HepG2 (cell line): ENCODE measurements around the gene SSX2IP. TPM values are rescaled to one million over a fixed set of nuclear protein-coding genes. Genes with fewer than 3 reads are reported as not detected.
A peak's percentile ranks its signal among the peaks of the same experiment; 100 is the strongest.

Source experiments
- AHDC1 ChIP-seq: sonication (generic); formaldehyde crosslinking; IDR thresholded peaks from 2 replicates; pipeline ENCODE4 v1.5.1; 2020; ENCODE audit warnings: mild to moderate bottlenecking, missing genetic modification reagents, borderline replicate concordance
- CBX2 ChIP-seq, 2 experiments: fragments of 200-600 bp in 1 of 2; sonication (generic); formaldehyde crosslinking in 1 of 2; IDR thresholded peaks; 2 replicates each; pipeline versions ENCODE4 v1.7.0 to v1.8.1; 2018 to 2022; ENCODE audit warnings: low read depth in 2 of 2, low read length in 1 of 2, mild to moderate bottlenecking in 1 of 2, missing genetic modification reagents in 1 of 2
- GATAD2A ChIP-seq: IDR thresholded peaks from 2 replicates; pipeline ENCODE4 v1.6.1; 2016
- HNF4G ChIP-seq, 2 experiments: sonication (generic) in 1 of 2; formaldehyde crosslinking in 1 of 2; IDR thresholded peaks; 2 replicates each; pipeline versions ENCODE4 v1.4.0 to v1.6.1; 2011 to 2020; ENCODE audit warnings: borderline replicate concordance in 2 of 2, low read depth in 2 of 2, mild to moderate bottlenecking in 2 of 2, low read length in 1 of 2, missing genetic modification reagents in 1 of 2, moderate library complexity in 1 of 2
- KAT8 ChIP-seq: IDR thresholded peaks from 2 replicates; pipeline ENCODE4 v1.6.1; 2016; ENCODE audit warnings: missing genetic modification reagents, missing compliant biosample characterization
- LRRFIP1 ChIP-seq: sonication (generic); formaldehyde crosslinking; conservative IDR thresholded peaks from 2 replicates; pipeline ENCODE4 v1.4.0; 2020; ENCODE audit warnings: missing genetic modification reagents
- NR2F2 ChIP-seq: IDR thresholded peaks from 2 replicates; pipeline ENCODE4 v1.6.1; 2012; ENCODE audit warnings: low read depth, inconsistent platforms, borderline replicate concordance
- SIX4 ChIP-seq: sonication (generic); formaldehyde crosslinking; IDR thresholded peaks from 2 replicates; pipeline ENCODE4 v1.4.0; 2020; ENCODE audit warnings: missing genetic modification reagents
- SOX6 ChIP-seq, 2 experiments: fragments of 450-650 bp in 1 of 2; sonication (generic) in 1 of 2; formaldehyde crosslinking in 1 of 2; IDR thresholded peaks; 2 replicates each; pipeline versions ENCODE4 v1.4.0 to v1.6.1; 2017 to 2020; ENCODE audit warnings: antibody characterized with exemption in 1 of 2, mild to moderate bottlenecking in 1 of 2, missing genetic modification reagents in 1 of 2
- USF2 ChIP-seq, 2 experiments: sonication (generic) in 1 of 2; formaldehyde crosslinking in 1 of 2; IDR thresholded peaks; 2 replicates each; pipeline versions ENCODE4 v1.5.1 to v1.6.1; 2011 to 2020; ENCODE audit warnings: borderline replicate concordance in 1 of 2, low read depth in 1 of 2, low read length in 1 of 2, mild to moderate bottlenecking in 1 of 2, missing genetic modification reagents in 1 of 2, moderate library complexity in 1 of 2
- ZGPAT ChIP-seq: IDR thresholded peaks from 2 replicates; pipeline ENCODE4 v1.6.1; 2016; ENCODE audit warnings: mild to moderate bottlenecking
- ZNF484 ChIP-seq: sonication (generic); formaldehyde crosslinking; IDR thresholded peaks from 2 replicates; pipeline ENCODE4 v1.5.1; 2020; ENCODE audit warnings: mild to moderate bottlenecking, low read depth, missing genetic modification reagents, borderline replicate concordance
- ZNF614 ChIP-seq: IDR thresholded peaks from 2 replicates; pipeline ENCODE4 v1.6.1; 2018; ENCODE audit warnings: missing biosample characterization, missing genetic modification reagents, inconsistent platforms, borderline replicate concordance
- ZNF768 ChIP-seq: sonication (generic); formaldehyde crosslinking; IDR thresholded peaks from 2 replicates; pipeline ENCODE4 v1.4.0; 2020; ENCODE audit warnings: missing genetic modification reagents
- ZNF878 ChIP-seq: sonication (generic); formaldehyde crosslinking; IDR thresholded peaks from 2 replicates; pipeline ENCODE4 v1.8.1; 2023; ENCODE audit warnings: mild to moderate bottlenecking, missing genetic modification reagents, moderate library complexity
- polyA plus RNA-seq, 8 experiments: library from polyadenylated mRNA; depleted of rRNA in 3 of 8; stranded (reverse) in 7 of 8; unstranded in 1 of 8; fragments of >200 nt; fragmentation: Illumina TruSeq in 4 of 8; extraction: Trizol in 4 of 8; gene quantifications; 2 replicates each; pipeline versions ENCODE4 v1.2.1 to v1.2.3, GENCODE V29; 2011 to 2016; ENCODE audit warnings: low read depth in 4 of 8, missing spikeins in 1 of 8, mixed read lengths in 1 of 8; ENCODE audit not compliant: insufficient read depth in 1 of 8
- total RNA-seq, 5 experiments: library from RNA; depleted of rRNA; stranded (reverse); fragments of >200 nt; fragmentation: Illumina TruSeq; extraction: Trizol; gene quantifications; 2 replicates each; pipeline ENCODE4 v1.2.3, GENCODE V29; 2016; ENCODE audit warnings: low read depth in 1 of 5

The SSX2IP gene
- total and polyA plus RNA-seq, 2 of the 13 experiments (the other 11 are each of a cell fraction or from before 2014, with no cell fraction given), result 2.7 to 23.7 TPM

- TF ChIP-seq LRRFIP1 (CRISPR knock-in tag) (no peak), ZNF768 (no peak), CBX2 (IDR thresholded peaks at IDR 0.05; ENCODE audit: low read depth, low read length) (no peak), CBX2 (CRISPR knock-in tag; IDR thresholded peaks at IDR 0.05; ENCODE audit: low read depth) (no peak), ZNF614 (CRISPR knock-in tag) (0 out of 2 replicates have a peak, but pooled peaks have one; percentile 64), SIX4 (CRISPR knock-in tag) (0 out of 2 replicates have a peak, but pooled peaks have one; percentile 48), GATAD2A (CRISPR knock-in tag) (peak; percentile 80), ZGPAT (CRISPR knock-in tag) (peak; percentile 57; the same call in 1 of the 2 replicates), SOX6 (IDR thresholded peaks at IDR 0.05) (no peak), SOX6 (CRISPR knock-in tag; IDR thresholded peaks at IDR 0.05) (peak; percentile 86), AHDC1 (CRISPR knock-in tag) (peak; percentile 82; the same call in 1 of the 2 replicates), NR2F2 (peak; percentile 51; the same call in 1 of the 2 replicates), ZNF878 (CRISPR knock-in tag) (0 out of 2 replicates have a peak, but pooled peaks have one; percentile 28), ZNF484 (CRISPR knock-in tag) (no peak), USF2 (IDR thresholded peaks at IDR 0.05; ENCODE audit: low read depth, low read length) (no peak), USF2 (CRISPR knock-in tag; IDR thresholded peaks at IDR 0.05; ENCODE audit: borderline replicate concordance) (no peak), HNF4G (IDR thresholded peaks at IDR 0.05; ENCODE audit: borderline replicate concordance, low read depth, low read length) (peak; percentile 90), HNF4G (CRISPR knock-in tag; IDR thresholded peaks at IDR 0.05; ENCODE audit: borderline replicate concordance, low read depth) (peak; percentile 31; the same call in 1 of the 2 replicates), KAT8 (CRISPR knock-in tag) (peak; percentile 39)
Measured at GRCh38 chr1:84720221-84720780, 30.0 kb upstream of the SSX2IP start (continued).
